CD4-positive, alpha-beta memory T cell (primary cell): ENCODE measurements around the gene NR3C1. TPM values are rescaled to one million over a fixed set of nuclear protein-coding genes. Genes with fewer than 3 reads are reported as not detected.

Source experiments
- CTCF ChIA-PET: fragments of 350-600 bp; sonication (Branson Sonifier 250); formaldehyde crosslinking; loops from one replicate; lab custom pipeline; 2021; ENCODE audit warnings: inconsistent platforms; ENCODE audit not compliant: partially characterized antibody; lab: Charles Lee
- POLR2A ChIA-PET: fragments of 350-600 bp; sonication (Branson Sonifier 250); formaldehyde crosslinking; loops from one replicate; lab custom pipeline; 2021; ENCODE audit not compliant: partially characterized antibody; lab: Charles Lee
- DNase-seq, 5 donors: peaks; one replicate each; pipeline versions ENCODE4 v3.0.0 to v3.0.0-alpha.2; 2020 to 2022; ENCODE audit warnings: mixed read lengths in 1 of 5
- H3K27ac ChIP-seq: one replicate; pipeline ENCODE4 v1.7.0; 2013; ENCODE audit warnings: low read depth, low read length
- H3K27me3 ChIP-seq: 2 replicates; pipeline ENCODE4 v1.7.0; 2013; ENCODE audit warnings: mild to moderate bottlenecking, low read length, moderate library complexity; ENCODE audit not compliant: insufficient read depth
- H3K36me3 ChIP-seq: 2 replicates; pipeline ENCODE4 v1.7.0; 2013; ENCODE audit warnings: mild to moderate bottlenecking, low read length, moderate library complexity; ENCODE audit not compliant: insufficient read depth
- H3K4me1 ChIP-seq: 2 replicates; pipeline ENCODE4 v1.7.0; 2013; ENCODE audit warnings: mild to moderate bottlenecking, low read length, moderate library complexity; ENCODE audit not compliant: insufficient read depth
- H3K4me3 ChIP-seq, 2 donors: one replicate each; pipeline ENCODE4 v1.7.0; 2013; ENCODE audit warnings: low read length in 2 of 2, mild to moderate bottlenecking in 1 of 2
- H3K9me3 ChIP-seq, 2 donors: one replicate each; pipeline ENCODE4 v1.7.0; 2013; ENCODE audit warnings: low read length in 2 of 2, control low read depth in 1 of 2; ENCODE audit not compliant: control insufficient read depth in 1 of 2
- H3K27ac Mint-ChIP-seq, 7 donors: one replicate each; pipeline ENCODE4 v1.8.0; 2020 to 2021; ENCODE audit warnings: mixed read lengths in 7 of 7, mild to moderate bottlenecking in 6 of 7, inconsistent platforms in 3 of 7, moderate library complexity in 3 of 7
- H3K27me3 Mint-ChIP-seq, 2 donors: one replicate each; pipeline ENCODE4 v1.8.0; 2020 to 2021; ENCODE audit warnings: mixed read lengths in 2 of 2
- H3K36me3 Mint-ChIP-seq, 2 donors: one replicate each; pipeline ENCODE4 v1.8.0; 2020 to 2021; ENCODE audit warnings: mixed read lengths in 2 of 2, inconsistent platforms in 1 of 2, mild to moderate bottlenecking in 1 of 2
- H3K4me1 Mint-ChIP-seq, 4 donors: one replicate each; pipeline ENCODE4 v1.8.0; 2020 to 2021; ENCODE audit warnings: mixed read lengths in 4 of 4, mild to moderate bottlenecking in 1 of 4
- H3K4me3 Mint-ChIP-seq, 8 donors: one replicate each; pipeline ENCODE4 v1.8.0; 2020 to 2021; ENCODE audit warnings: mixed read lengths in 8 of 8, mild to moderate bottlenecking in 7 of 8, moderate library complexity in 6 of 8, inconsistent platforms in 3 of 8
- H3K9me3 Mint-ChIP-seq, 8 donors: one replicate each; pipeline ENCODE4 v1.8.0; 2020 to 2021; ENCODE audit warnings: mixed read lengths in 8 of 8, mild to moderate bottlenecking in 5 of 8, inconsistent platforms in 3 of 8, moderate library complexity in 1 of 8
- intact Hi-C: fragments of 100-400 bp; cut with micrococcal nuclease; formaldehyde crosslinking; loops from one replicate; pipeline ENCODE4 v1.15.1; 2023
- polyA plus RNA-seq, 2 donors: library from polyadenylated mRNA; unstranded; fragments of 300-500 nt; fragmentation: Illumina TruSeq; gene quantifications; one replicate each; pipeline ENCODE4 v1.2.3, GENCODE V29; 2021
- total RNA-seq, 2 experiments: library from RNA; stranded (reverse); gene quantifications; one replicate each; pipeline ENCODE4 v1.2.3, GENCODE V29; 2021

Gene NR3C1
- total and polyA plus RNA-seq, 4 experiments from 2014 or later = 92.0 to 164 (median 143) TPM

- H3K36me3 Mint-ChIP-seq = peaks cover 28 to 30% of the 10 kb centered on the region in 2 donors
- no peak for DNase-seq
- CTCF ChIA-PET = interaction anchor here (0.7 to 1.3 kb wide), 2 partner anchors 13 to 43 kb away, joined by 3 read pairs; no protein-coding TSS in a partner anchor
- no peaks in the 10 kb centered on the region for H3K27me3 Mint-ChIP-seq
- Histone ChIP-seq H3K27ac (no peak overlapping the region), H3K9me3 (no peaks in the 10 kb centered on the region), H3K36me3 (no peaks in the 10 kb centered on the region), H3K4me1 (peaks cover 91% of the 10 kb centered on the region), H3K27me3 (no peaks in the 10 kb centered on the region), H3K4me3 (no peak overlapping the region)
- peak overlapping the region in 4 of 8 donors; percentile 48 to 67 (median 59) for H3K4me3 Mint-ChIP-seq
- H3K9me3 Mint-ChIP-seq = peaks cover 0 to 18% (median 8%) of the 10 kb centered on the region in 8 donors
- intact Hi-C loops = loop anchor here (2.0 kb wide), 1 partner anchor 16 kb away; no protein-coding TSS in a partner anchor
- POLR2A ChIA-PET = interaction anchor here (0.9 to 4.6 kb wide), 7 partner anchors 9 to 358 kb away, joined by 3 to 30 read pairs (median 4); partner anchors contain the start of gene NR3C1
- peak overlapping the region in 5 of 7 donors; percentile 11 to 88 (median 62) for H3K27ac Mint-ChIP-seq
- H3K4me1 Mint-ChIP-seq = peaks cover 63 to 97% (median 76%) of the 10 kb centered on the region in 4 donors
Measured at GRCh38 chr5:143360755-143361154, 42.7 kb downstream of the NR3C1 start.

GRCh38 chr5:143359869-143360268 is 43.6 kb downstream of the NR3C1 start:
- Histone ChIP-seq H3K9me3 (no peaks in the 10 kb centered on the region), H3K4me1 (peaks cover 93% of the 10 kb centered on the region), H3K27me3 (no peaks in the 10 kb centered on the region), H3K27ac (no peak overlapping the region), H3K36me3 (no peaks in the 10 kb centered on the region), H3K4me3 (no peak overlapping the region)
- peaks cover 0 to 14% (median 7%) of the 10 kb centered on the region in 8 donors for H3K9me3 Mint-ChIP-seq
- H3K27me3 Mint-ChIP-seq = no peaks in the 10 kb centered on the region
- peak overlapping the region in 1 of 8 donors; percentile 22 for H3K4me3 Mint-ChIP-seq
- peak overlapping the region in 1 of 7 donors; percentile 33 for H3K27ac Mint-ChIP-seq
- ChIA-PET CTCF (no interaction called here), POLR2A (interaction anchor here (1.3 to 4.6 kb wide), 6 partner anchors 10 to 357 kb away, joined by 3 to 30 read pairs (median 4); partner anchors contain the start of gene NR3C1)
- intact Hi-C loops = loop anchor here (2.0 to 5.0 kb wide), 3 partner anchors 17 to 832 kb away; no protein-coding TSS in a partner anchor
- peak in 1 of 5 donors; percentile 20 for DNase-seq
- H3K36me3 Mint-ChIP-seq = peaks cover 22 to 23% of the 10 kb centered on the region in 2 donors
- H3K4me1 Mint-ChIP-seq = peaks cover 62 to 96% (median 77%) of the 10 kb centered on the region in 4 donors

GRCh38 chr5:143356855-143357583 is 46.5 kb downstream of the NR3C1 start:
- Histone ChIP-seq H3K27me3 (no peaks in the 10 kb centered on the region), H3K27ac (no peak overlapping the region), H3K36me3 (no peaks in the 10 kb centered on the region), H3K4me1 (peaks cover 97% of the 10 kb centered on the region), H3K9me3 (no peaks in the 10 kb centered on the region), H3K4me3 (no peak overlapping the region)
- Mint-ChIP-seq H3K27ac (peak overlapping the region in 5 of 7 donors; percentile 55 to 93 (median 75)), H3K4me1 (peaks cover 64 to 96% (median 79%) of the 10 kb centered on the region in 4 donors), H3K9me3 (no peaks in the 10 kb centered on the region), H3K36me3 (peaks cover 0 to 13% of the 10 kb centered on the region in 2 donors), H3K27me3 (no peaks in the 10 kb centered on the region), H3K4me3 (peak overlapping the region in 3 of 8 donors; percentile 17 to 77 (median 50))
- DNase-seq = no peak
- ChIA-PET CTCF (interaction anchor here (0.8 to 3.0 kb wide), 4 partner anchors 9 to 47 kb away, joined by 3 to 12 read pairs (median 3); partner anchors contain the start of gene NR3C1), POLR2A (interaction anchor here (0.8 to 4.9 kb wide), 3 partner anchors 46 to 354 kb away, joined by 3 to 57 read pairs (median 4); partner anchors contain the start of gene NR3C1)
- intact Hi-C loops = loop anchor here (5.0 kb wide), 2 partner anchors 90 to 835 kb away; no protein-coding TSS in a partner anchor

- Histone ChIP-seq H3K36me3 (no peaks in the 10 kb centered on the region), H3K9me3 (no peaks in the 10 kb centered on the region), H3K27me3 (no peaks in the 10 kb centered on the region), H3K4me1 (peaks cover 99% of the 10 kb centered on the region), H3K4me3 (no peak overlapping the region), H3K27ac (no peak overlapping the region)
- peak; percentile 64 to 88 (median 74) for DNase-seq
- H3K27me3 Mint-ChIP-seq = no peaks in the 10 kb centered on the region
- peaks cover 59 to 89% (median 72%) of the 10 kb centered on the region in 4 donors for H3K4me1 Mint-ChIP-seq
- H3K4me3 Mint-ChIP-seq = peak overlapping the region in 7 of 8 donors; percentile 28 to 64 (median 35)
- CTCF ChIA-PET = interaction anchor here (0.6 to 3.0 kb wide), 2 partner anchors 23 to 48 kb away, joined by 3 to 12 read pairs; partner anchors contain the start of gene NR3C1
- no peaks in the 10 kb centered on the region for H3K9me3 Mint-ChIP-seq
- POLR2A ChIA-PET = interaction anchor here (1.1 to 4.9 kb wide), 3 partner anchors 11 to 353 kb away, joined by 3 to 57 read pairs (median 4); partner anchors contain the start of gene NR3C1
- intact Hi-C loops = loop anchor here (1.0 to 5.0 kb wide), 3 partner anchors 48 to 837 kb away; partner anchors contain the start of gene NR3C1
- peaks cover 0 to 7% of the 10 kb centered on the region in 2 donors for H3K36me3 Mint-ChIP-seq
- H3K27ac Mint-ChIP-seq = peak overlapping the region; percentile 38 to 73 (median 57)
Measured at GRCh38 chr5:143355710-143356109, 47.8 kb downstream of the NR3C1 start.

- H3K9me3 ChIP-seq = no peaks in the 10 kb centered on the region
- peak overlapping the region; percentile 17 for H3K27ac ChIP-seq
- Mint-ChIP-seq H3K27ac (peak overlapping the region; percentile 77 to 94 (median 84)), H3K4me3 (peak overlapping the region; percentile 70 to 94 (median 86)), H3K4me1 (peaks cover 50 to 75% (median 62%) of the 10 kb centered on the region in 4 donors), H3K36me3 (peaks cover 0 to 7% of the 10 kb centered on the region in 2 donors), H3K27me3 (no peaks in the 10 kb centered on the region), H3K9me3 (no peaks in the 10 kb centered on the region)
- peak overlapping the region in 1 of 2 donors; percentile 34 for H3K4me3 ChIP-seq
- intact Hi-C loops = no loop called here
- H3K4me1 ChIP-seq = peaks cover 100% of the 10 kb centered on the region
- no peaks in the 10 kb centered on the region for H3K27me3 ChIP-seq
- DNase-seq = peak in 3 of 5 donors; percentile 12 to 26 (median 17)
- H3K36me3 ChIP-seq = no peaks in the 10 kb centered on the region
- ChIA-PET CTCF (interaction anchor here (0.9 to 1.3 kb wide), 2 partner anchors 40 to 50 kb away, joined by 4 to 8 read pairs; partner anchors contain the start of gene NR3C1), POLR2A (interaction anchor here (1.1 to 4.9 kb wide), 5 partner anchors 32 to 816 kb away, joined by 3 to 57 read pairs (median 7); partner anchors contain the start of genes NR3C1 and YIPF5)
Measured at GRCh38 chr5:143354025-143354424, 49.5 kb downstream of the NR3C1 start.

GRCh38 chr5:143352691-143353090 is 50.8 kb downstream of the NR3C1 start:
- peak; percentile 20 to 48 (median 37) for DNase-seq
- Histone ChIP-seq H3K9me3 (no peaks in the 10 kb centered on the region), H3K27ac (peak overlapping the region; percentile 19), H3K4me1 (peaks cover 100% of the 10 kb centered on the region), H3K36me3 (no peaks in the 10 kb centered on the region), H3K4me3 (peak overlapping the region; percentile 14 to 34), H3K27me3 (no peaks in the 10 kb centered on the region)
- ChIA-PET CTCF (no interaction called here), POLR2A (interaction anchor here (1.0 to 4.9 kb wide), 5 partner anchors 11 to 350 kb away, joined by 3 to 57 read pairs (median 7); partner anchors contain the start of gene NR3C1)
- Mint-ChIP-seq H3K27me3 (no peaks in the 10 kb centered on the region), H3K9me3 (no peaks in the 10 kb centered on the region), H3K4me1 (peaks cover 53 to 61% (median 55%) of the 10 kb centered on the region in 4 donors), H3K27ac (peak overlapping the region; percentile 77 to 94 (median 88)), H3K4me3 (peak overlapping the region; percentile 62 to 94 (median 86)), H3K36me3 (peaks cover 0 to 7% of the 10 kb centered on the region in 2 donors)
- intact Hi-C loops = no loop called here
